COLO668 (cell line): ENCODE data around the gene FBXO34.

ENCODE experiments used
- DNase-seq: peaks from one replicate; lab custom pipeline; 2025; ENCODE audit not compliant: unreplicated experiment; lab: John Stamatoyannopoulos, UW

FBXO34 gene

GRCh38 chr14:55272387-55272786, 1.2 kb downstream of the FBXO34 start:
- DNase-seq, result no peak

GRCh38 chr14:55272922-55273321, 1.7 kb downstream of the FBXO34 start:
- DNase-seq, result no peak

DNA sequence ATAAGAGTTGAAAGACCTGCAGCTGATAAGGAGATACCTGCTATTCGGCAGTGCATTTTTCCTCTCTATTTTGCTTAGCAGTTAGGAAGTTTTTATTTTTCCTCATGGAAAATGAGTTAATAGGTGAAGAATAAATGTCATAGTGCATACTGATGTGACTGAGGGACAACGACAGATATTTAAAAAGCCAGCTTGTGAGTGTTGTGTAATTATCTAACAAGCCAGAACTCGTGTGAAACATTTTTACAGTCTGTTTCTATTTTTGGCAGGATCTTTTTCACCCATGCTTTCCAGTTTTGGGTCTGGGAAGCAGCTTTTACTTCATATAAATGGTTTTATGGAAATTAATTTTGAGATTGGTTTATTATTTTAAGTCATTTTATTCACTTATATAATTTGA, 2.9 kb downstream of the FBXO34 start:
- DNase-seq, result no peak

DNA sequence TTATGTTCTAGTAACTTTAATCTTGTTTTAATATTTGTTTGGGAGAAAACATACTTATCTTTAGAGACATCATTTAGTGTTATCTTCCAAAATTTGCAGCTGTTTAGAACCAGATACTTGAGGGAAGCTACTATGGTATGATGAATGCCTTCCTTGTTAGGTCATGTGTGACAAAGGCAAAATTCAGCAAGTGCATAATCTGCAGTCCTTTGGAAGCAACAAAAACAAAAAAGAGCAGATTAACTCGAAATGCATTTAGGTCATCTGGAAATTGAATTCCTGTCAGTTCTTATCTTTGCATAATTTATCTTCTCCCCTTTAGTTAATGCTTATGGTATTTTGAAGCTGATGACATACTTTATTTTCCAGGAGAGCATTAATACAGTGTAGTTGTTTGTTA, 3.5 kb downstream of the FBXO34 start:
- DNase-seq, result no peak

DNA sequence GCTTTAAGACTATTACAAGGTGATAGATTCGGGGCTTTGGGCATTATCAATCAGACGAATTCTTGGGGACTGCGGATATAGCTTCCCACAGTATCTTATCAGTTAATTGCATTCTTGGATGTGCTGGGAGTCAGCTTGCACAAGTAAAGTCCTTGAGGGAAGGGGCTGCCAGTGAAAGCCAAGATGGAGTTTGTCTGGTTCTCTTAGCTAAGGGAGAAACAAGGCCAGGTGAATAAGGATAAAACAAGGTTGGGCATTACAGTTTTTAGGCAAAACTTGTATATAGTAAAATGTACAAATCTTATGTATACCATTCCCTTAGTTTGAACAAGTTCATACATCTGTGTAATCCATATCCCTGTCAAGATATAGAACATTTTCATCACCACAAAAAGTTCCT, 5.5 kb downstream of the FBXO34 start:
- DNase-seq, result no peak

- no peak for DNase-seq
Measured at GRCh38 chr14:55277972-55278740, 6.9 kb downstream of the FBXO34 start.

DNA sequence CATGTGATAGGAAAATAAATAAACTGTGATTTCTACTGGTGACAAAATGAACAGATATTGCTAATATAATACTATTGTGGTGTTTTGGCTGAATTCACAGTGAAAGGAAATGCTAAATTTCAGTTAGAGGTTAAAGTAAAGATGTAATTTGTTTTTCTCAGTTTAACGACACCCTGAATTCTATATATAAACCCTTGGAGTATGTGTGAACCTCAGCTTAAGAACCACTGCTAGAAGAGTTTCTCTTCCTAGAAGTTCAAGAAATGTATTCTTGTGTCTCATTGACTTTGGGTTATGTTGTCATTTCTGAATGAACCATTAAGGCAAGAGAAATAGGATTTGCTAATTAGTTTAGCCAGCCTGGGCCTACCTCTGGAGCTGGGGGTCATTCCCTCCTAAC, 8.2 kb downstream of the FBXO34 start:
- no peak for DNase-seq

- no peak for DNase-seq
Measured at GRCh38 chr14:55281316-55281839, 10.2 kb downstream of the FBXO34 start.

- DNase-seq, result no peak
Measured at GRCh38 chr14:55285048-55285652, 13.9 kb downstream of the FBXO34 start.

DNA sequence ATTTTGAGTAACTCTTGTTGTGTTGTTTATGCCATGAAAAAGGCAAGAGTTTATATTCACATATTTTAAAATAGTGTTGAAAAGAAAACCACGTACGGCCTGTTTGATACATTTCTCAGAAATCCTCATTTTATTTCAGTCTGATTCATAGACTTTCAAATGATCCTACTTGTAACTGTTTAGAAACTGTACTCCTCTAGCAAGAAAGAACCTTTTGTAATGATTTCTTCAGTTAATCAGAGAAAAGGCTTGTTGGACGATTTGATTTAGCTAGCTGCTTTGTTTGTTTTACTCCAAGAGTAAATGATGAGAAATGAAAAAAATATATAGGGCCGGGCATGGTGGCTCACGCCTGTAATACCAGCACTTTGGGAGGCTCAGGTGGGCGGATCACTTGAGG, 17.2 kb downstream of the FBXO34 start:
- DNase-seq, result no peak

DNA sequence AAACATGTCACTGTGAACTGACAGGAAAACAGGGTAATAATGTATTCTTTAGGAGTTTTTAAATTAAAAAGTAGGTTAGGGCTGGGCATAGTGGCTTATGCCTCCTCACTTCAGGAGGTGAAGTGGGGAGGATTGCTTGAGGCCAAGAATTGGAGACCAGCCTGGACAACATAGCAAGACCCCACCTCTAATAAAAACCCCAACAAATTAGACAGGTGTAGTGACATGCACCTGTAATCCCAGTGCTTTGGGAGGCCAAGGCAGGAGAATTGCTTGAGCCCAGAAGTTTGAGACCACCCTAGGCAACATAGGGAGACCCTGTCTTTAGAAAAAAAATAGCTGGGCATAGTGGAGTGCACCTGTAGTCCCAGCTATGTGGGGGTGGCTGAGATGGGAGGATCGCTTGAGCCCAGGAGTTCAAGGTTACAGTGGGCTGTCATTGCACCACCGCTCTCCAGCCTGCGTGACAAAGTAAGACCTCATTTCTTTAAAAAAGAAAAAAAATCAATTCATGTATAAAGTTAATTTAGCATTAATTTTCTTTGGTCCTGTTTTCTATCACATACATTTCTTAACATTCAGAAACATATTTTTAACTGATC, 20.4 kb downstream of the FBXO34 start:
- no peak for DNase-seq

DNA sequence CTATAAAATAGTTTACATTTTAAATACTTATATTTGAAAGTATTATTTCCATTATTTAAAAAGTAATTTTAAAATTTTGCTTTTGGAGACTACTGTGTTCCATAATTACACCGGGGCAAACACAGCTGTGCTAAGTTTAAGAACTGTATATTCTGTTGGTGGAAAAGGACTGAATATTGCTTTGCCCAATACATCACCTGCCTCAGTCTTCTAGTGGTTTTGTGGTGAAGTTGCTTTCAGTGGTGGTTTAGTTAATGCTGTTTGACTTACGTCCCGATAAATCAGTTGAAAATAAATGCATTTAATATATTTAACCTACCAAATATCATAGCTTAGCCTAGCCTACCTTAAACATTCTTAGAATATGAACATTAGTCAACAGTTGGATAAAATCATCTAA, 23.4 kb downstream of the FBXO34 start:
- DNase-seq, result no peak

GRCh38 chr14:55297611-55298499, 26.6 kb downstream of the FBXO34 start:
- no peak for DNase-seq

DNA sequence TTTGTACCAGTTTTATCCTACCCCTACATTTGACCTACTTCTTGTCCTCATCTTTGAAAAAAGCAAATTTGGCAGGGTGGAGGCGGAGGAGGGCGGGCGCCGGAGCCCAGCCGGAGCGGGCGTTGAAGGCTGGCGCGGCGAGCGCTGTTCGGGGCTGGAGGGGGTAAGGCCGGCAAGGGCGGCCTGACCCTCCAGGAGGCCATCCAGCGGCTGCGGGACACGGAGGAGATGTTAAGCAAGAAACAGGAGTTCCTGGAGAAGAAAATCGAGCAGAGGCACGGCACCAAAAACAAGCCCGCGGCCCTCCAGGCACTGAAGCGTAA, 27.2 kb downstream of the FBXO34 start:
- no peak for DNase-seq

- no peak for DNase-seq
Measured at GRCh38 chr14:55301437-55302121, 30.4 kb downstream of the FBXO34 start.

DNA sequence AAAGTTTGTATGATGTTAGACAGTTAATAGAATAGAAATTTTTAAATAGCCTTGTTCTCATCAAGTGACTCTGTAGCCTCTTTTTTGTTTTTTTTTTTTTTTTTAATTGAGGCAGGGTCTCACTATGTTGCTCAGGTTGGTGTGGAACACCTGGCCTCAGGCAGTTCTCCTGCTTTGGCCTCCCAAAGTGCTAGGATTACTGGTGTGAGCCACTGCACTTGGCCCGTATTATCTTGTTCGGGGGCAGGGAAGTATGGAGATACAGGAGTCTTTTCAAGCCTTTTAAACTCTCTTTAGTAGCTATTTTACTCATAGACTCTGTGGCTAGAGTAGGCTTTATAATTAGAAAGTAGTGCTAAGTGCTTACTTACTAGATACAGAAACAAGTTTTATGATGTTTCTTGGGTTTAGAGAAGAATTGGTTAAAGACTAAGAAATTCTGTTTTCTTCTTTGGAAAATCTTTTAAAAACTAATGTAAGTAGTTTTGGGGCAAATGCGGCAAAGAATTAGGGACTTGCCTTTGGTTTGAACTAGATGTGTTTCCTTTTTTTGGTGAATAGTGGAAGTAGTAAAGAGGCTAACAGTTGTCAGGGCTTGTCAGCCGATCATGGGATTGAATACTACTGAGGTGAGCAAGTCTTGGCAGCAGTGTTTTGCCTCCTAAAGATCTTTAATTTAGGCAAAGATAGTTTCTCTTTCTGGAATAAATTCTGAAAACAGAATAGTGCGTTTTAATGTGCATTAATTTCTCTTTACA, 31.3 kb downstream of the FBXO34 start:
- DNase-seq, result no peak

GRCh38 chr14:55303125-55303499, 31.9 kb downstream of the FBXO34 start:
- no peak for DNase-seq

- DNase-seq, result no peak
Measured at GRCh38 chr14:55303691-55304145, 32.5 kb downstream of the FBXO34 start.

GRCh38 chr14:55306938-55307589, 35.8 kb downstream of the FBXO34 start:
- DNase-seq, result no peak

GRCh38 chr14:55309154-55309553, 37.9 kb downstream of the FBXO34 start:
- DNase-seq, result no peak
